Measurements from ENCODE around the gene ANKRD63.
A peak's percentile ranks its signal among the peaks of the same experiment; 100 is the strongest.

The ANKRD63 gene

GRCh38 chr15:40313531-40314398 lies 30.9 kb upstream of the ANKRD63 start:
- DNase-seq, result no peak

GRCh38 chr15:40312370-40313158 lies 29.7 kb upstream of the ANKRD63 start:
- no peak for DNase-seq

GRCh38 chr15:40310993-40311392 lies 28.1 kb upstream of the ANKRD63 start:
- no peak for DNase-seq

- DNase-seq, result peak; percentile 69
Measured at GRCh38 chr15:40310001-40310959, 27.4 kb upstream of the ANKRD63 start.

- no peak for DNase-seq
Measured at GRCh38 chr15:40309344-40309862, 26.5 kb upstream of the ANKRD63 start.

GRCh38 chr15:40307421-40308211 lies 24.8 kb upstream of the ANKRD63 start, which contains the start of gene PLCB2:
Gene PLCB2 (minus strand): TSS chr15:40307935. CDS start chr15:40307672, 263 bp downstream.
- peak; percentile 72 for DNase-seq

- no peak for DNase-seq
Measured at GRCh38 chr15:40306908-40307307, 24.0 kb upstream of the ANKRD63 start.

GRCh38 chr15:40306371-40306770 lies 23.5 kb upstream of the ANKRD63 start:
- DNase-seq, result no peak

GRCh38 chr15:40305281-40305680 lies 22.4 kb upstream of the ANKRD63 start:
- no peak for DNase-seq

- DNase-seq, result no peak
Measured at GRCh38 chr15:40303576-40303975, 20.7 kb upstream of the ANKRD63 start.

GRCh38 chr15:40302981-40303380 lies 20.1 kb upstream of the ANKRD63 start:
- no peak for DNase-seq

- DNase-seq, result no peak
Measured at GRCh38 chr15:40302288-40302886, 19.5 kb upstream of the ANKRD63 start.

GRCh38 chr15:40301467-40302179 lies 18.8 kb upstream of the ANKRD63 start:
- no peak for DNase-seq

- no peak for DNase-seq
Measured at GRCh38 chr15:40300771-40301170, 17.9 kb upstream of the ANKRD63 start.

GRCh38 chr15:40300367-40300766 lies 17.5 kb upstream of the ANKRD63 start:
- no peak for DNase-seq

- DNase-seq, result no peak
Measured at GRCh38 chr15:40298216-40298935, 15.5 kb upstream of the ANKRD63 start.

GRCh38 chr15:40297356-40297755 lies 14.5 kb upstream of the ANKRD63 start:
- DNase-seq, result no peak

GRCh38 chr15:40296561-40297230 lies 13.8 kb upstream of the ANKRD63 start:
- no peak for DNase-seq

All from femur (tissue), 1 donor.